HEK293 (cell line): ENCODE measurements around the gene KIF23.

Source experiments
- CTCF ChIA-PET: fragments of 350-600 bp; formaldehyde crosslinking; extraction: SDS; loops from one replicate; lab custom pipeline; 2021; ENCODE audit warnings: antibody characterized with exemption; lab: Yijun Ruan, JAX
- POLR2A ChIA-PET: fragments of 300-600 bp; formaldehyde crosslinking; extraction: SDS; loops from one replicate; lab custom pipeline; 2020; ENCODE audit warnings: antibody characterized with exemption, inconsistent platforms; lab: Yijun Ruan, JAX
- H3K27ac ChIP-seq: fragments of 200-500 bp; sonication (Bioruptor generic); 2 replicates; pipeline ENCODE4 v1.5.1; 2014; ENCODE audit warnings: low read depth, low read length, control low read depth, inconsistent platforms; ENCODE audit errors: extremely low read depth
- H3K36me3 ChIP-seq, 2 experiments: fragments of 200-500 bp in 1 of 2; sonication (Bioruptor generic) in 1 of 2; 1 replicate in 1 of 2; 2 replicates in 1 of 2; pipeline ENCODE4 v1.5.1; 2014 to 2017; ENCODE audit warnings: inconsistent platforms in 2 of 2, low read length in 2 of 2; ENCODE audit not compliant: control insufficient read depth in 2 of 2, insufficient read depth in 1 of 2
- H3K4me1 ChIP-seq: fragments of 200-500 bp; sonication (Bioruptor generic); 2 replicates; pipeline ENCODE4 v1.5.1; 2014; ENCODE audit warnings: mild to moderate bottlenecking, low read length, inconsistent platforms; ENCODE audit not compliant: control insufficient read depth, insufficient read depth
- H3K4me3 ChIP-seq: 2 replicates; pipeline ENCODE4 v1.5.1; 2011; ENCODE audit warnings: low read depth, mild to moderate bottlenecking, control low read depth, low read length, moderate library complexity
- H3K9me3 ChIP-seq: fragments of 200-500 bp; sonication (Bioruptor generic); 2 replicates; pipeline ENCODE4 v1.5.1; 2014; ENCODE audit warnings: low read depth, low read length, inconsistent platforms; ENCODE audit not compliant: control insufficient read depth, insufficient read depth
- INSM2 ChIP-seq: fragments of 450-650 bp; formaldehyde crosslinking; IDR thresholded peaks from 2 replicates; pipeline ENCODE4 v1.5.1; 2016; ENCODE audit warnings: missing biosample characterization, missing genetic modification characterization
- KLF1 ChIP-seq: fragments of 450-650 bp; formaldehyde crosslinking; IDR thresholded peaks from 2 replicates; pipeline ENCODE4 v1.5.1; 2016; ENCODE audit warnings: missing biosample characterization, missing genetic modification characterization
- PBX3 ChIP-seq: sonication (generic); formaldehyde crosslinking; IDR thresholded peaks from 2 replicates; pipeline ENCODE4 v1.8.1; 2022; ENCODE audit warnings: mild to moderate bottlenecking, moderate library complexity, missing genetic modification reagents
- PRDM10 ChIP-seq: fragments of 450-650 bp; formaldehyde crosslinking; IDR thresholded peaks from 2 replicates; pipeline ENCODE4 v1.5.1; 2016; ENCODE audit warnings: missing biosample characterization, missing genetic modification characterization
- PRDM2 ChIP-seq: fragments of 450-650 bp; formaldehyde crosslinking; IDR thresholded peaks from 2 replicates; pipeline ENCODE4 v1.5.1; 2016; ENCODE audit warnings: missing biosample characterization, missing genetic modification characterization, borderline replicate concordance
- PRDM4 ChIP-seq: fragments of 450-650 bp; formaldehyde crosslinking; IDR thresholded peaks from 2 replicates; pipeline ENCODE4 v1.5.1; 2017; ENCODE audit warnings: missing biosample characterization, missing genetic modification characterization
- ZBTB11 ChIP-seq: fragments of 450-650 bp; formaldehyde crosslinking; conservative IDR thresholded peaks from 2 replicates; pipeline ENCODE4 v1.5.1; 2016; ENCODE audit warnings: low read depth, missing biosample characterization, missing genetic modification characterization
- ZBTB17 ChIP-seq: fragments of 450-650 bp; formaldehyde crosslinking; IDR thresholded peaks from 2 replicates; pipeline ENCODE4 v1.5.1; 2016; ENCODE audit warnings: missing biosample characterization, missing genetic modification characterization
- ZBTB20 ChIP-seq: fragments of 450-650 bp; formaldehyde crosslinking; IDR thresholded peaks from 2 replicates; pipeline ENCODE4 v1.5.1; 2016; ENCODE audit warnings: missing biosample characterization, missing genetic modification characterization
- ZBTB7A ChIP-seq: fragments of 450-650 bp; formaldehyde crosslinking; IDR thresholded peaks from 2 replicates; pipeline ENCODE4 v1.5.1; 2016; ENCODE audit warnings: low read depth, missing biosample characterization, missing genetic modification characterization
- ZNF398 ChIP-seq: fragments of 450-650 bp; formaldehyde crosslinking; IDR thresholded peaks from 2 replicates; pipeline ENCODE4 v1.5.1; 2017; ENCODE audit warnings: missing biosample characterization, missing genetic modification characterization
- ZNF514 ChIP-seq: fragments of 450-650 bp; formaldehyde crosslinking; IDR thresholded peaks from 2 replicates; pipeline ENCODE4 v1.5.1; 2016; ENCODE audit warnings: missing biosample characterization, missing genetic modification characterization
- ZNF623 ChIP-seq: fragments of 450-650 bp; formaldehyde crosslinking; IDR thresholded peaks from 2 replicates; pipeline ENCODE4 v1.5.1; 2016; ENCODE audit warnings: missing biosample characterization, missing genetic modification characterization
- ZNF837 ChIP-seq: fragments of 450-650 bp; formaldehyde crosslinking; IDR thresholded peaks from 2 replicates; pipeline ENCODE4 v1.5.1; 2016; ENCODE audit warnings: missing biosample characterization, missing genetic modification characterization

The KIF23 gene

GRCh38 chr15:69369631-69370030 is 44.5 kb upstream of the KIF23 start (continued):
- no peak for TF ChIP-seq INSM2 (tag by site-specific recombination)
- TF ChIP-seq PRDM4 (tag by site-specific recombination): no peak
- TF ChIP-seq ZNF837: no peak
- no peak for TF ChIP-seq PRDM10 (tag by site-specific recombination)
- TF ChIP-seq ZBTB20 (tag by site-specific recombination): no peak
- no peak for TF ChIP-seq ZNF514 (tag by site-specific recombination)
- TF ChIP-seq, all 188 proteins: peak for 0

- H3K27ac ChIP-seq: no peak overlapping the region
- H3K36me3 ChIP-seq: no peaks in the 10 kb centered on the region
- POLR2A ChIA-PET: no interaction called here
- H3K4me1 ChIP-seq: no peaks in the 10 kb centered on the region
- H3K9me3 ChIP-seq: no peaks in the 10 kb centered on the region
- CTCF ChIA-PET: no interaction called here
- no peak overlapping the region for H3K4me3 ChIP-seq
- TF ChIP-seq ZNF398 (tag by site-specific recombination): no peak
- TF ChIP-seq ZBTB17: no peak
- TF ChIP-seq PBX3 (CRISPR knock-in tag): no peak
- no peak for TF ChIP-seq PRDM2 (tag by site-specific recombination)
- no peak for TF ChIP-seq ZBTB7A
- TF ChIP-seq ZBTB11 (tag by site-specific recombination): no peak
- no peak for TF ChIP-seq ZNF623
- no peak for TF ChIP-seq KLF1 (tag by site-specific recombination)
Measured at GRCh38 chr15:69373406-69373805, 40.7 kb upstream of the KIF23 start.
